Stimulated activated CD8-positive, alpha-beta memory T cell treated with anti-CD3 and anti-CD28 coated beads, Interleukin-4, amount 100 ng/mL, for 24 hours (primary cell): Measurements from ENCODE around the gene STXBP5.

Source experiments
- DNase-seq: peaks from one replicate; pipeline ENCODE4 v3.0.0-alpha.2; 2020; ENCODE audit warnings: low read depth

STXBP5 gene

GRCh38 chr6:147381712-147382111, 177.5 kb downstream of the STXBP5 start:
- no peak for DNase-seq

DNA sequence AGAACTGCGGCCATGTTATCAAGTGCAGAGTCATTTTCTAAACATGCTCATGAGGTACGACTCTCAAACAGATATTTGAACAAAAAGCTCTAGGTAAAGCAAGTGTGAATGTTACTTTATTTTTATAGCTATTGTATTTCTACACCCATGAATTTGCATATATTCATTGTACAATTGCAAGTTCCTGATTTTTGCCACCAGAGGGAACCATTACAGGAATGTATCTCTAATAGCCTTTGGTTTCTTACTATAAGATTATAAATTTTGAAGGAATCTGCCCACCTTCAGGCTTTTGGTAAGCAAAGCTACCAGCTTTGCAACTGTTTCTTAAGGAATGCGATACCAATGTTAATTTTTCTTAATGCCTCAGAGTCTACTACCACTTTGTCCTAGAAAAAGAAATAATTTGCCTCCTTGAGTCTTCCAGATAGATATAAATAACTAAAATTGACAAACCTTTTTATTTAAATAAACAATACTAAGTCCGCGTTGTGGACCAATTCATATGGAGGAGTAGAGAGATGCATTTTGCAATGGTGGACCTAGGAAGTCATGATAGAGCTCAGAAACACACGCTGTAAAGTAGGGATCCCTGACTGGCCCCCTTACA, 178.8 kb downstream of the STXBP5 start:
- no peak for DNase-seq

- no peak for DNase-seq
These were observed 179.8 kb downstream of the STXBP5 start for GRCh38 chr6:147384029-147384428.

DNA sequence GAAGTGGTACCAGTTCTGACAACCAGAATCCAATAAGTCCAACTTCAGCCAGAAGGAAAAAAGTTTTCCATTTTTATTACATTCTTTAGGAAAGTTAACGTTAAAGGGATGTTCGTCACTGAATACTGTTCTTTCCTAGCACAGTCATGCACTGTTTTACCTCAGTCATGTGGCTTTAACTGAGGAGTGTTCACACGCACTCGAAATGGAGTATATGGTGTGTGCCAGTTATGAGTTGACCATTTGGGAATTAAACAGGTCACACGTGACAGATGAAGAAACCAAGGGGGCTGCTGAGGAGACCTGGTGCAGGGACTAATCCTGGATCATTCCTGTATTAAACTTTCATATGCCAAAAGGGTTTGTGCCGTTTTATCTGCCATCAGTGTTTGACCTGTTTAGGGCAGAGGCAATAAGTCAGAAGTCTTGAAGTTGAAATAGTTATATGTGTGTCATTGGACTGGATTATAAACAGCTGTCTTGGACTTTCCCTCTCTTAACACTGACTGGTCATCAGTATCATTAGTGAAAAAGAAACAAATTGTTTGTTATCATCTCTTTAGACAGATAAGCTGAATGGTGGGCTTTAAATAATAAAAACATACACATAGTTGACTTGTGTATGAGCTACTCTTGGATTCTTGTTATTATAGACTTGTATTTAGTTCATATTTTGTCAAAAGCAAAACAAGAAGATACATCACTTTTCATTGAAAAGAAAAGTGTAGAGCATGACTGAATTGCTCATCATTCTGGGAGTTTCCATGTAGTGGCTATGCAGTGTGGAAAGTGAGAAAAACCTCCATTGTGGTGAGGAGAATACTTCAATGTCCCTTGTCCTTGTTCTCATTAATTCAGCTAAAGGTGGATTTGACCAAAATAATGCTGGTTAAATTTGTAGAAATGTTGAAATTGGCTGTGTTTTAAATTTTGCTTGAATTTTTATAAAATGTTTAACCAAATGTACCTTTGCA, 180.8 kb downstream of the STXBP5 start:
- DNase-seq = no peak

DNA sequence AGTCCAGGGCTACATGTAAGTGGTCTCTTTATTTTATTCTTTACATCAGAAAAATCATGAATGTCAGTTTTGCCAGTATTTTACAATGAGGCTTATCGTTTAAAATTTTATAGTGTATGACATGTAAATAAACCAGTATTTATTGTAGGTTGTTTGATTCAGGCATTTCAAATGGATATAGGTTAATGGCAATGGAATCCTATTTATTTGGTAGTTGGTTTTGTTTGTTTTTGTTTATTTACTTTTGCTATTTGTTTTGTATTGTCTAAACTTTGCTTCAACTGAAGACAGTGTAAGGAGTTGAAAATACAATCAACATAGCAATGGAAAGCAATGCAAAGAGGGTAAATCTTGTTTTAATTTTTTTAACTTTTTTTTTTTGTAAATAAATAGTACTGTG, 185.2 kb downstream of the STXBP5 start:
- DNase-seq = no peak

GRCh38 chr6:147390909-147391536, 186.8 kb downstream of the STXBP5 start:
- no peak for DNase-seq

DNA sequence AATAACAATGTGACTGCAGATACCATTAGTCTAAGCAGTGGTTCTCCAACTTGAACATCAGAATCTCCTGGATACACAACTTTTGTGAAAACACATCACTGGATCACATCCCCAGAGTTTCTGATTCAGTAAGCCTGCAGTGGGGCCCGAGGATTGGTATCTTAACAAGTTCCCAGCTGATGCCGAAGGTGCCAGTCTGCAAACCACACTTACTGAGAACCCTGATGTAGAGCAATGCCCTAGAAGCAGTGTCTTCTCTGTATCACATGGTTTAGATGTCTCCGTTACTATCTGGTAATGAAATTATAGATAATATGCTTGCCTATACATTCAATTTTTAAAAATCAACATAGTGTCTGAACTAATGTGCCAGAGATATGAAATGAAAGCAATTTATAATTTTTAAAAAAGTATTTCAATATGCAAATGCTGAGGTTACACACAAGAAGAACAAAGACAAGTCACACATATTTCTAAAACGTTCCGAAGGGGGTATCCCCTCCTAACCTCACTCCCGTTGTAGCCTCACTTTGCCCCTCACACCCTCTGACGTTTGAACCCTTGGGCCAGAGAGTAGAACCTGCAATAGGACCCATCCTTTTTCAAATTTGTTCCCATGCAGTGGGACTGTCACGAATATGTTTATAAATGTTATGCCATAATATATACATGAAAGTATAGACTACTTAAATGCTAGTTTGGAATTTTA, 188.9 kb downstream of the STXBP5 start:
- DNase-seq = no peak

DNA sequence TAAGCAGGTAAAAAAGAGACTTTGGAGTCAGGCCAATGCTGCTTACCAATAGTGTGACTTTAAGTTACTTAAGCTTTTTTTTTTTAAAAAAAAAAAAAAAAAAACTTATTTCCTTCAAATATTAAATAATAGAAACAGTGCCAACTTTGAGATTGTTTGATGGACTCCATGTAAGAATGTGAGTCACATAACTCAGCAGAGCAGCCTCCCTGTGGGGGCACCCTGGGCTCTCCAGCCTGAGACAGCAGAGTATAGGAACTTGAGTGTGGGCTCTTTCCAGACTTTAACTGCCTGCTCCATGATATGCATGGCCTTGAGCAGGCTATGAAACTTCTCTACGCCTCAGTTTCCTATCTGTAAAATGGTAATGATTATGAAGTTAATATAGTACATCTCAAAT, 190.9 kb downstream of the STXBP5 start:
- DNase-seq = no peak

DNA sequence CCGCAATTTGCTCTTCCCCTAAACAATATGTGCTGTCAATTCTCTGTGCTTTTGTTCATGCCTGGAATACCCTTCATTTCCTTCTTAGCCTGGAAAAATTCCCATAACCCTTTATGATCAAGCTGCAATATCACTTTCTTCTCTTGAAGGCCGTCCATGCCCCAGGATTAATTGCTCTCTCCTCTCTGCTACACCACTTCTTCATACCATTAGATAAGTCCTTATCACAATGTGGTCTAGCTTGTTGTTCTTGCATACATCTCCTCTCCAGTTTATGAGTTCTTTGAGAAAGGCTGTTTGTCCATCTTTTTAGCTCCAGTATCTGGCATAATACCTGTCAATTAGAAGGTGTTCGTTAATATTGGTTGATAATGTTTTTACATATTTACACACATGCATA, 193.1 kb downstream of the STXBP5 start:
- DNase-seq = no peak

DNA sequence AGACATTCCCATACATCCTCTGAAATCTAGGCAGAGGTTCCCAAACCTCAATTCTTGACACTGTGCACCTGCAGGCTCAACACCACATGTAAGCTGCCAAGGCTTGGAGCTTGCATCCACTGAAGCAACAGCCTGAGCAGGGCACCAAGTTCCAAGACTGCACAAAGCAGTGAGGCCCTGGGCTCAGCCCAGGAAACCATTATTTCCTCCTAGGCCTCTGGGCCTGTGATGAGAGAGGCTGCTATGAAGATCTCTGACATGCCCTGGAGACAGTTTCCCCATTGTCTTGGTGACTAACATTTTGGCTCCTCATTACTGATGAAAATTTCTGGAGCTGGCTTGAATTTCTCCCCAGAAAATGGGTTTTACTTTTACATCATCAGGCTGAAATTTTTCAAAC, 196.8 kb downstream of the STXBP5 start:
- DNase-seq = no peak

GRCh38 chr6:147401779-147402178, 197.6 kb downstream of the STXBP5 start:
- no peak for DNase-seq

GRCh38 chr6:147406783-147407182, 202.6 kb downstream of the STXBP5 start:
- no peak for DNase-seq

DNA sequence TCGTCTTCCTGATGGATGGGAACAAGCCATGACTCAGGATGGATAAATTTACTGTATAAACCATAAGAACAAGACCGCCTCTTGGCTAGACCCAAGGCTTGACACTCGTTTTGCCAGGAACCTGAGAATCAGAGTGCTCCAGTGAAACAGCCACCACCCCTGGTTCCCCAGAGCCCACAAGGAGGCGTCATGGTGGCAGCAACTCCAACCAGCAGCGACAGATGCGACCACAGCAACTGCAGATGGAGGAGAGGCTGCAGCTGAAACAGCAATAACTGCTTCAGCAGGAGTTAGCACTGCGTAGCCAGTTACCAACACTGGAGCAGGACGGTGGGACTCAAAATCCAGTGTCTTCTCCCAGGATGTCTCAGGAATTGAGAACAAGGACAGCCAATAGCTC, 203.4 kb downstream of the STXBP5 start:
- no peak for DNase-seq

GRCh38 chr6:147416622-147417021, 212.4 kb downstream of the STXBP5 start:
- DNase-seq = no peak

DNA sequence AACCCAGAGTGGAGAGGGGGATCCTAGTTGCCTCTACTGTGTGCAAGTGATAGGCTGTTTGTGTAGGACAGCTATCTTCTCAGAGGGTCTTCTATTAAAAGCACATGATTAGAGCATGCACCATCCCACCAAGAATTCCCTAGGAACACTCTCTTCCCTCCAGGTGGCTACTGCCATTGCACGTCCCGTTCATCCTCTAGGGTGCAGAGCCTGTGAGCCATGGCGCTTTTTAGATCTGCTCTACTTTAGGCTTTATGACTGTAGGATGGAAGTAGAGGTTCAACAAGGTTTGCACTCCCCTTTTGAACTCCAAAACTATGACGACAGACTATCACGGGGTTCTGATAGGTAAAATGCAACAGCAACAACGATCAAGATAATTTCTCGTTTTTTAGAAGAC, 213.7 kb downstream of the STXBP5 start:
- no peak for DNase-seq

DNA sequence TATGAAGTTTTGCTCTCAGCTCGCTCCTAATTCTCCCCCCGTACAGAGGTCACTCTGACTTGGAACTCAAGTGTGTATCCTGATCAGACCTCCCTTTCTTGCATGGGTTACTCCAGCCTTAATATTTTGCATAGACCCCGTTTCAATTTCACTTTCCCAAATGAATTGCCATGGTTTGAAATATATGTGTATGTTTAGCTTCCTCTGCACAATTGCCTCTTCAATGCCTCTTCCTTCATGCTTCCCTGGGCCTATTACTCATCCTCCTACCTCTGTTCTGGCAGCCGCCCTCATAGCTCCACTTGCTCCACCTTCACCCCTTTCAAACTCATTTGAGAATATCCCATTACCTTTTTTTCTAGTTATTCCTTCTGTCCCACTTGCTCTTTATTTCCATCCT, 214.3 kb downstream of the STXBP5 start:
- no peak for DNase-seq

DNA sequence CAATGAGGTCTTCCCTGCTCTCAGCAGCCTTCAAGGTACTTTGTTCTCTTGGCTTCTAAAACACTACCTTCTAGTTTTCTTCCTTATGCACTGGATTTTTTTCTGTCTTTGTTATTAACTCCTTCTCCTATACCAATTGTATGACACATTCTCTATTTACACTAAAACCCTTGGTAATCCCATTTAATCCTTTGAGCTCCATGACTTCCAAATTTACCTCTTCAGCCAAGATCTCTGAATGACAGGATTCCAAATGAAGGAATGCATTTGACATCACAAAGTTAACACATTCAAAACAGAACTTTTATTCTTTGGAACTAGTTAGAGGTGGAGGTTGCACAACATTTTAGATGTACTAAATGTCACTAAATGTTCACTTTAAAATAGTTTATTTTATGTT, 217.7 kb downstream of the STXBP5 start:
- DNase-seq = no peak

GRCh38 chr6:147423111-147423510, 218.9 kb downstream of the STXBP5 start:
- no peak for DNase-seq

DNA sequence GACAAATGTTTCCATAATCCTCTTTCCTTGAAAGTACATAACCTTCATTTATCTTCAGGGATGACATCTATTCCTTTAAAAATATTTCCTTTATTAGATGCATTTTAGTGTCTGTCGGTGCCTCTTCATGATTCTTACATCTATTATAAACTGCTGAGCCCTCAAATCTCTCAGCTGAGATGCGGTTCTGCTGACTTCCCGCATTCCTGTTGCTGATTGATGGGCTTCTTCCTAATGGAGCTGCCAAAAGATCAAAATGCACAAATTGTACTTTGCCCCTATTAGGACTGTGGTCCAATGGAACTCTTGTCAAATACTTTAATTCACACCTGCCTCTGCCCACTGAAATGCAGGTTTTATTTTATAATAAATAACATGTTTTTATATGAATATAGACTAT, 225.6 kb downstream of the STXBP5 start:
- no peak for DNase-seq

GRCh38 chr6:147430811-147431210, 226.6 kb downstream of the STXBP5 start:
- no peak for DNase-seq

- DNase-seq = no peak
These were observed 229.9 kb downstream of the STXBP5 start for GRCh38 chr6:147434076-147434475.

DNA sequence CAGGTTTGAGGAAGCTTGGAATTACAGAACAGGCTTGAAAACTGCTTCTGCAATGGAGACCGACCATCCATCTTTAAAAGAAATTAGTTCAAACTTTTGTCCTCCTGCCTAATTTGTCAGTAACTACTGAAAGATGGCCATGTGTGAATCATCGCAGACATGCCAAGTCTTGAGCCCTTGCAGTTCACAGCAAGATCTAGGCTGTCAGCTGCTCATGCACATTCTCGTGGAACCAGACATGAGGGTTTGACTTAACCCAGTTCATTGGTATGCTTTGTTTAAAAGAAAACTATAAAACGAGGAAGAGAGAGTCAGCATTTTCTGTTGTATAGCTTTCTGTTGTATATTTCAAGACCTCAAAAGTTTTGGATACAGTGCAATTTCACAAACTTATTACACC, 230.3 kb downstream of the STXBP5 start:
- no peak for DNase-seq
